ENCODE measurements around the gene KLK15. TPM values are rescaled to one million over a fixed set of nuclear protein-coding genes. Genes with fewer than 3 reads are reported as not detected.

The KLK15 gene, protein sequence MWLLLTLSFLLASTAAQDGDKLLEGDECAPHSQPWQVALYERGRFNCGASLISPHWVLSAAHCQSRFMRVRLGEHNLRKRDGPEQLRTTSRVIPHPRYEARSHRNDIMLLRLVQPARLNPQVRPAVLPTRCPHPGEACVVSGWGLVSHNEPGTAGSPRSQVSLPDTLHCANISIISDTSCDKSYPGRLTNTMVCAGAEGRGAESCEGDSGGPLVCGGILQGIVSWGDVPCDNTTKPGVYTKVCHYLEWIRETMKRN
- not detected for total RNA-seq

DNA sequence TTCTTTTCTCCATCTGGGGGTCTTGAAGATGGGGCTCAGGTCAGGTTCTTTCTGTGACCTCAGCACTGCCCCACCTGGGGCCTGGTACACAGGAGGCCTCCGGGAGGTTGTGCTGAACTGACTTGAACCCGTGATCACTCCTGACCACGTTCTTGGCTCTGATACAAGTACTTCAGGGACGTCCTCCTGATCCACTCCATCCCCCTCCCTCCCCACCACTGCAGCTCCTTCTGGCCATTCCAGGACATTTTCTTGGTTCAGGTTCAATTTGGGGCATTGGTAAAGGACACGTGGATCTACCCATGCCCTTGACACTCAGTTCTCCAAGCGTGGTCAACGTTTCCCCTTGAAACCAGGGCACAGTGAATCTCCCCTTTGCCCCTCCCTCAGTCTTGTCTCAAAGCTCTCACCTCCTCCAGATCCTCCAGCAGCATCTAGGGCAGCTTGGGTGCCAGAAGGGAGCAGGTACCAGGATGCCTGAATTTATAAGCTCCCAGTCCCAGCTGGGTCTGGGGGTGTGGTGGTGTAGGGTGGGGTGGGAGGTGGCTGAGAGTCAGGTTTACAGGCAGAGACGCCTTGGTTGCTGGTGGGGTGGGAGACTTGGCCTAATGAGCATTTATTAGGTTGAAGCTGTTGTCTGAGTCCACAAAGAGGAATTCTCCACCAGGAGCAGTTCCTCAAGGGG, at the start of gene KLK15:
Gene KLK15, minus strand, starts transcription at position 458 of the 685 bp plus-strand sequence. CDS start 2,082 bp downstream, outside the sequence.
- no peak for DNase-seq

DNA sequence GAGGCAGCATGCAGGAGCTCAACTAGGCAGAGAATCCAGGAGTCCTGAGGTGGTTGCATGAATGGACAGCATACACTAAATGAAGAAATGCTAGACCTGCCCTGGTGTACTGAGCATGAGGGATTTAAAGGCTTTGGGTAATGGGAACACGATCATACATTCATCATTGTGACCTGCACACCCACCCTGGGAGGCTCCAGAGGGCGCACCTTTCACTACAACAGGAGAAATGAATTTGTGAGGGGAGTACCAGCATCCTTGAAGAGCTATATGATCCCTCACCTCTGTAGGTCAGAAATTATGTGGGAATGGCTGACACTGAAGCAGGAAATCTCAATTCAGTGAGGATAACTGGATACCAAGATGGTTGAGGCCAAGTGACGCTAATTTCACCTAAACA, 48.8 kb upstream of the KLK15 start:
- DNase-seq: no peak

GRCh38 chr19:50880241-50880640, 46.9 kb upstream of the KLK15 start:
- no peak for DNase-seq

DNA sequence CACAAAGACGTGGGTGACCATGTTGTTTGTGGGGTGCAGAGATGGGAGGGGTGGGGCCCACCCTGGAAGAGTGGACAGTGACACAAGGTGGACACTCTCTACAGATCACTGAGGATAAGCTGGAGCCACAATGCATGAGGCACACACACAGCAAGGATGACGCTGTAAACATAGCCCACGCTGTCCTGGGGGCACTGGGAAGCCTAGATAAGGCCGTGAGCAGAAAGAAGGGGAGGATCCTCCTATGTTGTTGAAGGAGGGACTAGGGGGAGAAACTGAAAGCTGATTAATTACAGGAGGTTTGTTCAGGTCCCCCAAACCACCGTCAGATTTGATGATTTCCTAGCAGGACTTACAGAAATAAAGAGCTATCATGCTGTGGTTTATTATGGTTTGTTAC, 45.5 kb upstream of the KLK15 start:
- no peak for DNase-seq

DNA sequence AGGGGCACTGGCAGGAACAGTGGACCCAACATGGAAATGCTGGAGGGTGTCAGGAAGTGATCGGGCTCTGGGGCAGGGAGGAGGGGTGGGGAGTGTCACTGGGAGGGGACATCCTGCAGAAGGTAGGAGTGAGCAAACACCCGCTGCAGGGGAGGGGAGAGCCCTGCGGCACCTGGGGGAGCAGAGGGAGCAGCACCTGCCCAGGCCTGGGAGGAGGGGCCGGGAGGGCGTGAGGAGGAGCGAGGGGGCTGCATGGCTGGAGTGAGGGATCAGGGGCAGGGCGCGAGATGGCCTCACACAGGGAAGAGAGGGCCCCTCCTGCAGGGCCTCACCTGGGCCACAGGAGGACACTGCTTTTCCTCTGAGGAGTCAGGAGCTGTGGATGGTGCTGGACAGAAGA, 44.0 kb upstream of the KLK15 start:
- no peak for DNase-seq

DNA sequence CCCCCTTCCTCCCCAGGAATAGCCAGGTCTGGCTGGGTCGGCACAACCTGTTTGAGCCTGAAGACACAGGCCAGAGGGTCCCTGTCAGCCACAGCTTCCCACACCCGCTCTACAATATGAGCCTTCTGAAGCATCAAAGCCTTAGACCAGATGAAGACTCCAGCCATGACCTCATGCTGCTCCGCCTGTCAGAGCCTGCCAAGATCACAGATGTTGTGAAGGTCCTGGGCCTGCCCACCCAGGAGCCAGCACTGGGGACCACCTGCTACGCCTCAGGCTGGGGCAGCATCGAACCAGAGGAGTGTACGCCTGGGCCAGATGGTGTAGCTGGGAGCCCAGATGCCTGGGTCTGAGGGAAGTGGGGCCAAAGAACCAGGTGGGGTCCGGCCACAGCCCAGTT, 43.1 kb upstream of the KLK15 start:
- DNase-seq: no peak

DNA sequence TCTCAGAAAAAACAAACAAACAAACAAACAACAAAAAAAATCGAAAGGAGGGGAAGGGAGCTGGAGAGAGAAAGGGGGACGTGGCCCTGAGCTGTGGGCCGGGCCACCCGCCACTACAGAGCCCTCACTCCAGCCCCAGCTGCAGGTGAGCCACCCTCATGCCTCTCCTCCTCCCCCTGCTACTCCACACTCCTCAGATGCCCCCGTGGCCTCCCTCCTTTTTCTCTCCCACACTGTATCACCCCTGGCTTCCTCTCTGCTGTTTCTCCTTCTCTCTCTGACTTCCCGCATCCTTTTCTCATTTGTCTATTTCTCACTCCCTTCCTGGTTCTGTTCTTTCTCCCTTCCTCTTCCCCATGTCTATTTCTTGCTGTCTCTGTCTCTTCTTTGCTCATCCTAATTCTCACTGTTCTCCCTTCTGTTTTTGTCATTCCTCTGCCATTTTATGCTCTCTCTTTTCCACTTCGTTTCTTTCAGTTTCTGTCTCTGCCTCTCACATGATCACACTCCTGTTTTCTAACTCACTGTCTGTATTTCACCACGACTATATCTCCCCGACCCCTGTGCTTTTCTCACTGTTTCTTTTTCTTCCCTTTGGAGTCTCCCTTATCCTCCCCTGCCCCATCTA, 42.5 kb upstream of the KLK15 start:
- no peak for DNase-seq

DNA sequence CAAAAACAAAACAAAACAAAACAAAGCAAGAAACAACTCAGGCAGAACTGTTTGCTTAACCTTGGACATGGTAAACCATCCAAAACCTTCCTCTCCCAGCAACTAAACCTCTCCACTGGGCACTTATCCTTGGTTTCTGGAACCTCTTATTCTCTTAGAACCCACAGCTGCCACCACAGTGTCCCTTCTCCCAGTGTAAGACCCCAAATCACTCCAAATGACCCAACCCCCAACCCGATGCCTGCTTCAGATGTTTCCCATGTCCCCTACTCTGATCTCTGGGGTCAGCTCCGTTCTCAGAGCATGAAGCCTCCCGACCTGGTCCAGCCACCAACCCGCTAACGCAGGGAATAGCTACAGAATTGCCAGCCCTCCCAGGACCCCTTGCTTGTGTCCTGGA, 40.8 kb upstream of the KLK15 start:
- no peak for DNase-seq

DNA sequence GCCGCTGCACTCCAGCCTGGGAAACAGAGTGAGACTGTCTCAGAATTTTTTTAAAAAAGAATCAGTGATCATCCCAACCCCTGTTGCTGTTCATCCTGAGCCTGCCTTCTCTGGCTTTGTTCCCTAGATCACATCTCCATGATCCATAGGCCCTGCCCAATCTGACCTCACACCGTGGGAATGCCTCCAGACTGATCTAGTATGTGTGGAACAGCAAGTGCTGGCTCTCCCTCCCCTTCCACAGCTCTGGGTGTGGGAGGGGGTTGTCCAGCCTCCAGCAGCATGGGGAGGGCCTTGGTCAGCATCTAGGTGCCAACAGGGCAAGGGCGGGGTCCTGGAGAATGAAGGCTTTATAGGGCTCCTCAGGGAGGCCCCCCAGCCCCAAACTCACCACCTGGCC, 39.7 kb upstream of the KLK15 start, which contains the start of gene KLK2:
Gene KLK2, plus strand, starts transcription at position 384 of the 400 bp plus-strand sequence. CDS start 35 bp downstream, outside the sequence.
- DNase-seq: no peak

GRCh38 chr19:50870417-50871089, 37.2 kb upstream of the KLK15 start:
- DNase-seq: no peak

- DNase-seq: no peak
Observed at GRCh38 chr19:50869479-50869878, 36.1 kb upstream of the KLK15 start.

DNA sequence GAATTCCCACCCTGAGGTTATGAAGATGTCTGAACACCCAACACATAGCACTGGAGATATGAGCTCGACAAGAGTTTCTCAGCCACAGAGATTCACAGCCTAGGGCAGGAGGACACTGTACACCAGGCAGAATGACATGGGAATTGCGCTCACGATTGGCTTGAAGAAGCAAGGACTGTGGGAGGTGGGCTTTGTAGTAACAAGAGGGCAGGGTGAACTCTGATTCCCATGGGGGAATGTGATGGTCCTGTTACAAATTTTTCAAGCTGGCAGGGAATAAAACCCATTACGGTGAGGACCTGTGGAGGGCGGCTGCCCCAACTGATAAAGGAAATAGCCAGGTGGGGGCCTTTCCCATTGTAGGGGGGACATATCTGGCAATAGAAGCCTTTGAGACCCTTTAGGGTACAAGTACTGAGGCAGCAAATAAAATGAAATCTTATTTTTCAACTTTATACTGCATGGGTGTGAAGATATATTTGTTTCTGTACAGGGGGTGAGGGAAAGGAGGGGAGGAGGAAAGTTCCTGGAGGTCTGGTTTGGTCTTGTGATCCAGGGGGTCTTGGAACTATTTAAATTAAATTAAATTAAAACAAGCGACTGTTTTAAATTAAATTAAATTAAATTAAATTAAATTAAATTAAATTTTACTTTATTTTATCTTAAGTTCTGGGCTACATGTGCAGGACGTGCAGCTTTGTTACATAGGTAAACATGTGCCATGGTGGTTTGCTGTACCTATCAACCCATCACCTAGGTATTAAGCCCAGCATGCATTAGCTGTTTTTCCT, 28.3 kb upstream of the KLK15 start:
- no peak for DNase-seq

DNA sequence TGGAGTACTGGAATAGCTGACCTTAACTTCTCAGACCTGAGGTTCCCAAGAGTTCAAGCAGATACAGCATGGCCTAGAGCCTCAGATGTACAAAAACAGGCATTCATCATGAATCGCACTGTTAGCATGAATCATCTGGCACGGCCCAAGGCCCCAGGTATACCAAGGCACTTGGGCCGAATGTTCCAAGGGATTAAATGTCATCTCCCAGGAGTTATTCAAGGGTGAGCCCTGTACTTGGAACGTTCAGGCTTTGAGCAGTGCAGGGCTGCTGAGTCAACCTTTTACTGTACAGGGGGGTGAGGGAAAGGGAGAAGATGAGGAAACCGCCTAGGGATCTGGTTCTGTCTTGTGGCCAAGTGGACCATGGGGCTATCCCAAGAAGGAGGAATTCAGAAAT, 27.6 kb upstream of the KLK15 start:
- no peak for DNase-seq

DNA sequence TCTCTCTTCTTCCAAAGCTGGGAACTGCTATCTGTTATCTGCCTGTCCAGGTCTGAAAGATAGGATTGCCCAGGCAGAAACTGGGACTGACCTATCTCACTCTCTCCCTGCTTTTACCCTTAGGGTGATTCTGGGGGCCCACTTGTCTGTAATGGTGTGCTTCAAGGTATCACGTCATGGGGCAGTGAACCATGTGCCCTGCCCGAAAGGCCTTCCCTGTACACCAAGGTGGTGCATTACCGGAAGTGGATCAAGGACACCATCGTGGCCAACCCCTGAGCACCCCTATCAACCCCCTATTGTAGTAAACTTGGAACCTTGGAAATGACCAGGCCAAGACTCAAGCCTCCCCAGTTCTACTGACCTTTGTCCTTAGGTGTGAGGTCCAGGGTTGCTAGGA, 26.5 kb upstream of the KLK15 start:
- no peak for DNase-seq

- no peak for DNase-seq
Observed at GRCh38 chr19:50858886-50859285, 25.5 kb upstream of the KLK15 start.

- DNase-seq: no peak
Observed at GRCh38 chr19:50857366-50857765, 24.0 kb upstream of the KLK15 start.

GRCh38 chr19:50854636-50855410, 21.4 kb upstream of the KLK15 start, which contains the start of gene KLK3:
Gene KLK3 (plus strand): TSS chr19:50854915. CDS start chr19:50854956, 41 bp downstream.
- no peak for DNase-seq

DNA sequence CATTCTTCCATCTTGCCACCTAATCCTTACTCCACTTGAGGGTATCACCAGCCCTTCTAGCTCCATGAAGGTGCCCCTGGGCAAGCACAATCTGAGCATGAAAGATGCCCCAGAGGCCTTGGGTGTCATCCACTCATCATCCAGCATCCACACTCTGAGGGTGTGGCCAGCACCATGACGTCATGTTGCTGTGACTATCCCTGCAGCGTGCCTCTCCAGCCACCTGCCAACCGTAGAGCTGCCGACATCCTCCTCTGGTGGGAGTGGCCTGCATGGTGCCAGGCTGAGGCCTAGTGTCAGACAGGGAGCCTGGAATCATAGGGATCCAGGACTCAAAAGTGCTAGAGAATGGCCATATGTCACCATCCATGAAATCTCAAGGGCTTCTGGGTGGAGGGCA, 18.2 kb upstream of the KLK15 start:
- no peak for DNase-seq

- no peak for DNase-seq
Observed at GRCh38 chr19:50850738-50851137, 17.4 kb upstream of the KLK15 start.

DNA sequence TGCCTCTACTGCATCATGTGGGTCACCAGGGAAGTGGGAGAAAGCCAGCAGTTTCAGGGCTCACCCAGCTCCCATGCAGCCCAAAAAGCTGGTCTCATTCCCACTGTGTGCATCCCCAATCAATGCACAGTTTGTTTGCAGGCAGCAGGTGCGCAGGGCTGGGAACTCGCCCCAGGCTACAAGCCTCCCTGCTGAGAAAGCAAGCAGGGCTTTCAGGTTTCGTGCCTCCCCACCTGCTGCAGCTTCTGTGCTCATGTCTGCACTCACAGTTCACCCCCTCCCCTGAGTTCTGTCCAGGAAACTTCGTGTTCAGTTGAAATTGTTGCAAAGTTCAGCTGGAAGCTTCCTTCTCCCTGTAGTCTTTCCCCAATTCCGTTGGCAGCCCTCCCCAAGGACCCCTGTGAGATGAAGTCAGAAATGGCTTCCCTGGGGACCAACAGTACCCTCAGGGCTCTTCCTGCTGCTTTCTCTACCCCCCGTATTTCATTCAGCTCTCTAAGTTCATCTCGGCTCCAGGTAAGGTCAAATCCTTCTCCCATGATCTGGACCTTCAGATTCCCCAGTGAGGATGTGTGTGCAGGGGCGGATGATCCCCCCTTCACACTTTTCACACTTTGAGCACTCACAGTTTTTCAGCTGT, 11.0 kb upstream of the KLK15 start:
- no peak for DNase-seq

GRCh38 chr19:50843701-50844221, 10.4 kb upstream of the KLK15 start:
- DNase-seq: no peak
